ENCODE measurements around the gene POFUT1. TPM values are rescaled to one million over a fixed set of nuclear protein-coding genes. Genes with fewer than 3 reads are reported as not detected.

The POFUT1 gene
- polyA plus RNA-seq, 1 donor (not counting 4 experiments of a cell fraction or from before 2014, with no cell fraction given): 25.1 TPM

- Histone ChIP-seq H3K27ac (ENCODE audit: control insufficient read depth, insufficient read depth, low read length) (no peak overlapping the region), H3K4me3 (ENCODE audit: control insufficient read depth in 2 of 3, extremely low read depth in 1 of 3, insufficient read depth in 2 of 3, low read depth in 1 of 3, low read length in 3 of 3) (no peak overlapping the region), H4K20me1 (ENCODE audit: control insufficient read depth, extremely low read depth, insufficient read depth, low read length) (no peaks in the 10 kb centered on the region), H3K27me3 (ENCODE audit: control insufficient read depth, extremely low read depth, insufficient read depth, low read length) (no peaks in the 10 kb centered on the region), H3K4me1 (ENCODE audit: control insufficient read depth, extremely low read depth, insufficient read depth, low read length) (peaks cover 9% of the 10 kb centered on the region), H3K9me3 (ENCODE audit: control insufficient read depth, low read depth, low read length) (no peaks in the 10 kb centered on the region), H3K4me2 (ENCODE audit: control insufficient read depth, extremely low read depth, insufficient read depth, low read depth, low read length) (no peak overlapping the region), H3K79me2 (ENCODE audit: control insufficient read depth, insufficient read depth, low read length) (no peaks in the 10 kb centered on the region), H3K9me1 (ENCODE audit: control insufficient read depth, extremely low read depth, insufficient read depth, low read length) (peaks cover 6% of the 10 kb centered on the region), H3K36me3 (ENCODE audit: control insufficient read depth in 2 of 2, extremely low read depth in 1 of 2, insufficient read depth in 2 of 2, low read length in 2 of 2) (peaks cover 36 to 50% of the 10 kb centered on the region in 2 experiments), H3K9ac (ENCODE audit: control insufficient read depth, extremely low read depth, insufficient read depth, low read length) (no peak overlapping the region), H2AFZ (ENCODE audit: control insufficient read depth, low read length) (no peak overlapping the region)
- no peak for TF ChIP-seq CTCF (optimal IDR thresholded peaks at IDR 0.05 in 1 of 3, IDR thresholded peaks at IDR 0.05 in 1 of 3, conservative IDR thresholded peaks at IDR 0.05 in 1 of 3; ENCODE audit: extremely low read depth in 1 of 3, insufficient read depth in 2 of 3, low read length in 3 of 3)
- TF ChIP-seq EZH2 (IDR thresholded peaks at IDR 0.05; ENCODE audit: low read length): no peak
- DNase-seq (ENCODE audit: low read depth, low spot score) (no peak), FAIRE-seq (no peak)
- dilution Hi-C loops (cut with MboI; ENCODE audit: extremely low pct_ligation_motif_present, low sequenced_read_pairs): no loop called here
Observed at GRCh38 chr20:32231245-32231644, 23.6 kb downstream of the POFUT1 start.

DNA sequence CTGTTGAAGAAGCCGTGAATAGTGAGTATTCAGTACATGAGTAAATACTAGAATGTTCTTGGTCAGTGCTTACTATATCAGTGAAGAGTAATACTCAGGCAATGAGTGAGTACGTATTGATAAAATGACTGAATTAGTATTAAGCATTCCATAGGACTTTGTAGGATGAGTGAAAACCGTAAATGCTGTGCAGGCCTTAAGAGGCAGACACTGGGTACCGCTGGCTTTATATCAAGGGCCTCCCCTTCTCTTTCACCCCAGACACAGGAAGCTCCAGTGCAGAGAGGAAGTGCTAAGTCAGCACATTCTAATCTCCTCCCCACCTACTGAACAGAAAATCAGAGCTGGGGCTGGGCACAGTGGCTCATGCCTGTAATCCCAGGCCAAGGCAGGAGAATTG is 24.2 kb downstream of the POFUT1 start:
- Histone ChIP-seq H3K9me3 (ENCODE audit: control insufficient read depth, low read depth, low read length) (no peaks in the 10 kb centered on the region), H3K27ac (ENCODE audit: control insufficient read depth, insufficient read depth, low read length) (no peak overlapping the region), H3K9me1 (ENCODE audit: control insufficient read depth, extremely low read depth, insufficient read depth, low read length) (peaks cover 6% of the 10 kb centered on the region), H3K4me1 (ENCODE audit: control insufficient read depth, extremely low read depth, insufficient read depth, low read length) (peaks cover 9% of the 10 kb centered on the region), H3K9ac (ENCODE audit: control insufficient read depth, extremely low read depth, insufficient read depth, low read length) (no peak overlapping the region), H3K79me2 (ENCODE audit: control insufficient read depth, insufficient read depth, low read length) (no peaks in the 10 kb centered on the region), H4K20me1 (ENCODE audit: control insufficient read depth, extremely low read depth, insufficient read depth, low read length) (no peaks in the 10 kb centered on the region), H3K27me3 (ENCODE audit: control insufficient read depth, extremely low read depth, insufficient read depth, low read length) (no peaks in the 10 kb centered on the region), H3K4me2 (ENCODE audit: control insufficient read depth, extremely low read depth, insufficient read depth, low read depth, low read length) (no peak overlapping the region), H2AFZ (ENCODE audit: control insufficient read depth, low read length) (no peak overlapping the region), H3K4me3 (ENCODE audit: control insufficient read depth in 2 of 3, extremely low read depth in 1 of 3, insufficient read depth in 2 of 3, low read depth in 1 of 3, low read length in 3 of 3) (no peak overlapping the region), H3K36me3 (ENCODE audit: control insufficient read depth in 2 of 2, extremely low read depth in 1 of 2, insufficient read depth in 2 of 2, low read length in 2 of 2) (peaks cover 36 to 50% of the 10 kb centered on the region in 2 experiments)
- FAIRE-seq (no peak), DNase-seq (ENCODE audit: low read depth, low spot score) (no peak)
- TF ChIP-seq EZH2 (IDR thresholded peaks at IDR 0.05; ENCODE audit: low read length): no peak
- no peak for TF ChIP-seq CTCF (optimal IDR thresholded peaks at IDR 0.05 in 1 of 3, IDR thresholded peaks at IDR 0.05 in 1 of 3, conservative IDR thresholded peaks at IDR 0.05 in 1 of 3; ENCODE audit: extremely low read depth in 1 of 3, insufficient read depth in 2 of 3, low read length in 3 of 3)
- dilution Hi-C loops (cut with MboI; ENCODE audit: extremely low pct_ligation_motif_present, low sequenced_read_pairs): no loop called here
